SK-N-SH (cell line): Measurements from ENCODE around the gene GSE1. TPM values are rescaled to one million over a fixed set of nuclear protein-coding genes. Genes with fewer than 3 reads are reported as not detected.
"Not testable (repeated sequence)": the region's sequence is repeated elsewhere in the genome, so short reads cannot be mapped to it uniquely, and the experiment has no call there.

Experiments
- CTCF ChIA-PET: fragments of 300-600, 350-600 bp; formaldehyde crosslinking; extraction: SDS; loops from one replicate; lab custom pipeline; 2021; lab: Yijun Ruan, JAX
- POLR2A ChIA-PET: fragments of 350-600 bp; sonication (Branson Sonifier 250); formaldehyde crosslinking; extraction: SDS; loops from one replicate; lab custom pipeline; 2020; ENCODE audit warnings: antibody characterized with exemption, inconsistent platforms; lab: Yijun Ruan, JAX
- DNase-seq: peaks from one replicate; pipeline ENCODE4 v3.0.0; 2012
- H2AFZ ChIP-seq: fragments of 200-600 bp; sonication (generic); 2 replicates; pipeline ENCODE4 v1.8.1; 2016; ENCODE audit warnings: antibody characterized with exemption, mild to moderate bottlenecking, low read depth
- H3F3A ChIP-seq: fragments of 200-600 bp; sonication (generic); replicated peaks from 2 replicates; pipeline ENCODE3; 2016; ENCODE audit warnings: antibody characterized with exemption, mild to moderate bottlenecking; ENCODE audit not compliant: insufficient read depth
- H3K27ac ChIP-seq, 2 experiments: fragments of 200-500 bp in 1 of 2; fragments of 200-600 bp in 1 of 2; sonication (Bioruptor generic) in 1 of 2; sonication (generic), shearing (Covaris generic) in 1 of 2; 2 replicates each; pipeline versions ENCODE4 v1.5.1 to v1.6.1; 2014 to 2016; ENCODE audit warnings: low read depth in 2 of 2, inconsistent platforms in 1 of 2, low read length in 1 of 2, mild to moderate bottlenecking in 1 of 2, mixed read lengths in 1 of 2
- H3K27me3 ChIP-seq: fragments of 200-600 bp; sonication (generic), shearing (Covaris generic); 2 replicates; pipeline ENCODE4 v1.6.1; 2016; ENCODE audit warnings: mixed run types; ENCODE audit not compliant: insufficient read depth
- H3K36me3 ChIP-seq, 2 experiments: fragments of 200-500 bp in 1 of 2; fragments of 200-600 bp in 1 of 2; sonication (Bioruptor generic) in 1 of 2; sonication (generic) in 1 of 2; replicated peaks in 1 of 2; 2 replicates each; pipeline versions ENCODE3 to v1.5.1; 2014 to 2016; ENCODE audit warnings: low read length in 1 of 2, mild to moderate bottlenecking in 1 of 2; ENCODE audit not compliant: insufficient read depth in 2 of 2, control insufficient read depth in 1 of 2
- H3K4me1 ChIP-seq, 2 experiments: fragments of 200-500 bp in 1 of 2; fragments of 200-600 bp in 1 of 2; sonication (Bioruptor generic) in 1 of 2; sonication (generic), shearing (Covaris generic) in 1 of 2; 2 replicates each; pipeline versions ENCODE4 v1.5.1 to v1.6.1; 2014 to 2016; ENCODE audit warnings: low read depth in 1 of 2, low read length in 1 of 2, mixed run types in 1 of 2; ENCODE audit not compliant: insufficient read depth in 2 of 2, control insufficient read depth in 1 of 2
- H3K4me2 ChIP-seq: fragments of 200-600 bp; sonication (generic), shearing (Covaris generic); 2 replicates; pipeline ENCODE4 v1.6.1; 2017; ENCODE audit warnings: mixed run types
- H3K4me3 ChIP-seq, 2 experiments: fragments of 200-500 bp in 1 of 2; fragments of 200-600 bp in 1 of 2; sonication (Bioruptor generic) in 1 of 2; sonication (generic), shearing (Covaris generic) in 1 of 2; 2 replicates each; pipeline versions ENCODE4 v1.5.1 to v1.8.1; 2014 to 2016; ENCODE audit warnings: low read depth in 2 of 2, inconsistent platforms in 1 of 2, low read length in 1 of 2, mild to moderate bottlenecking in 1 of 2, mixed read lengths in 1 of 2, moderate library complexity in 1 of 2
- H3K79me2 ChIP-seq: fragments of 200-600 bp; sonication (generic); 2 replicates; pipeline ENCODE4 v1.8.1; 2017; ENCODE audit warnings: mild to moderate bottlenecking; ENCODE audit not compliant: insufficient read depth
- H3K9ac ChIP-seq: fragments of 200-600 bp; sonication (generic); 2 replicates; pipeline ENCODE4 v1.6.1; 2017; ENCODE audit warnings: mixed run types
- H3K9me2 ChIP-seq: fragments of 200-600 bp; sonication (generic); 2 replicates; pipeline ENCODE4 v1.6.1; 2017; ENCODE audit warnings: mixed run types
- H3K9me3 ChIP-seq: fragments of 200-600 bp; sonication (generic); 2 replicates; pipeline ENCODE4 v1.6.1; 2017; ENCODE audit warnings: mixed run types, mild to moderate bottlenecking, moderate library complexity
- H4K20me1 ChIP-seq: fragments of 200-600 bp; sonication (generic); 2 replicates; pipeline ENCODE4 v1.6.1; 2017; ENCODE audit warnings: mild to moderate bottlenecking, mixed run types; ENCODE audit not compliant: insufficient read depth
- CHD2 ChIP-seq: fragments of 150-350 bp; IDR thresholded peaks from 2 replicates; pipeline ENCODE4 v1.6.1; 2018; ENCODE audit warnings: low read length; ENCODE audit not compliant: partially characterized antibody
- FOSL2 ChIP-seq: IDR thresholded peaks from 2 replicates; pipeline ENCODE4 v1.4.0; 2012; ENCODE audit warnings: low read depth, mild to moderate bottlenecking, moderate library complexity, borderline replicate concordance
- FOXJ3 ChIP-seq: sonication (generic); formaldehyde crosslinking; IDR thresholded peaks from 2 replicates; pipeline ENCODE4 v1.5.1; 2020; ENCODE audit warnings: mild to moderate bottlenecking, missing genetic modification reagents
- GABPA ChIP-seq: IDR thresholded peaks from 2 replicates; pipeline ENCODE4 v1.4.0; 2012; ENCODE audit warnings: low read depth, mild to moderate bottlenecking
- MEF2A ChIP-seq: IDR thresholded peaks from 2 replicates; pipeline ENCODE4 v1.4.0; 2012; ENCODE audit warnings: low read depth, borderline replicate concordance
- NFIC ChIP-seq: IDR thresholded peaks from 2 replicates; pipeline ENCODE4 v1.4.0; 2012; ENCODE audit warnings: borderline replicate concordance
- POLR2AphosphoS5 ChIP-seq: IDR thresholded peaks from 2 replicates; pipeline ENCODE4 v1.6.1; 2012; ENCODE audit warnings: low read depth, low read length
- REST ChIP-seq: IDR thresholded peaks from 2 replicates; pipeline ENCODE4 v1.6.1; 2012; ENCODE audit warnings: mild to moderate bottlenecking, low read depth, low read length, moderate library complexity
- RFX5 ChIP-seq: IDR thresholded peaks from 2 replicates; pipeline ENCODE4 v1.6.1; 2012; ENCODE audit warnings: mild to moderate bottlenecking, improper control_type of control experiment, low read length
- RXRA ChIP-seq: IDR thresholded peaks from 2 replicates; pipeline ENCODE4 v1.4.0; 2012; ENCODE audit warnings: low read depth, mild to moderate bottlenecking, borderline replicate concordance
- SIN3A ChIP-seq: IDR thresholded peaks from 2 replicates; pipeline ENCODE4 v1.6.1; 2012; ENCODE audit warnings: low read depth, mild to moderate bottlenecking, low read length, moderate library complexity, borderline replicate concordance
- SMC3 ChIP-seq: IDR thresholded peaks from 2 replicates; pipeline ENCODE4 v1.6.1; 2012; ENCODE audit warnings: low read depth, low read length, improper control_type of control experiment
- TAF1 ChIP-seq: IDR thresholded peaks from 2 replicates; pipeline ENCODE4 v1.6.1; 2012; ENCODE audit warnings: low read depth, mild to moderate bottlenecking, low read length, moderate library complexity, borderline replicate concordance
- YY1 ChIP-seq: IDR thresholded peaks from 2 replicates; pipeline ENCODE4 v1.4.0; 2012; ENCODE audit warnings: low read depth, mild to moderate bottlenecking
- WGBS: methylation state at CpG from one replicate; pipeline ENCODE4 v1.1.6; 2017; ENCODE audit warnings: low lambda C conversion rate; 5-methylcytosine and 5-hydroxymethylcytosine counted together
- polyA plus RNA-seq, 3 experiments: library from polyadenylated mRNA; depleted of rRNA; stranded (reverse); fragments of >200 nt; gene quantifications; 2 replicates each; pipeline ENCODE4 v1.2.3, GENCODE V29; 2012
- TF ChIP-seq, protein P1 (sequence below): fragments of 150-350 bp; IDR thresholded peaks from 2 replicates; pipeline ENCODE4 v1.6.1; 2016; ENCODE audit warnings: mild to moderate bottlenecking, low read depth, low read length
- TF ChIP-seq, protein P2 (sequence below): IDR thresholded peaks from 2 replicates; pipeline ENCODE4 v1.4.0; 2012; ENCODE audit warnings: low read depth
- TF ChIP-seq, protein P3 (sequence below): fragments of 200-600 bp; sonication (generic); IDR thresholded peaks from 2 replicates; pipeline ENCODE4 v1.6.1; 2017; ENCODE audit warnings: antibody characterized with exemption, mild to moderate bottlenecking, moderate library complexity

Gene GSE1
- polyA plus RNA-seq, 1 of the 3 experiments (the other 2 are of a cell fraction) = 26.5 TPM

GRCh38 chr16:85590506-85590832 lies 22.7 kb upstream of the GSE1 start:
- Histone ChIP-seq H3K27me3 (no peaks in the 10 kb centered on the region), H3K9me2 (no peaks in the 10 kb centered on the region), H3K9me3 (no peaks in the 10 kb centered on the region), H3K4me1 (peaks cover 0 to 60% of the 10 kb centered on the region in 2 experiments; a peak in 1 of 4 replicates), H3K79me2 (0 out of 2 replicates have a peak, but pooled peaks cover 6% of the 10 kb centered on the region), H3K4me2 (no peak overlapping the region), H3K4me3 (no peak overlapping the region), H3K36me3 (no peaks in the 10 kb centered on the region), H3K9ac (no peak overlapping the region), H3K27ac (no peak overlapping the region), H3F3A (no peaks in the 10 kb centered on the region), H2AFZ (no peak overlapping the region), H4K20me1 (peaks cover 64% of the 10 kb centered on the region)
- CTCF ChIA-PET = no interaction called here
- no peak for DNase-seq
- WGBS = 98% methylated on average over 12 of the region's 12 CpGs
- POLR2A ChIA-PET = no interaction called here
- TF ChIP-seq, protein P1, sequence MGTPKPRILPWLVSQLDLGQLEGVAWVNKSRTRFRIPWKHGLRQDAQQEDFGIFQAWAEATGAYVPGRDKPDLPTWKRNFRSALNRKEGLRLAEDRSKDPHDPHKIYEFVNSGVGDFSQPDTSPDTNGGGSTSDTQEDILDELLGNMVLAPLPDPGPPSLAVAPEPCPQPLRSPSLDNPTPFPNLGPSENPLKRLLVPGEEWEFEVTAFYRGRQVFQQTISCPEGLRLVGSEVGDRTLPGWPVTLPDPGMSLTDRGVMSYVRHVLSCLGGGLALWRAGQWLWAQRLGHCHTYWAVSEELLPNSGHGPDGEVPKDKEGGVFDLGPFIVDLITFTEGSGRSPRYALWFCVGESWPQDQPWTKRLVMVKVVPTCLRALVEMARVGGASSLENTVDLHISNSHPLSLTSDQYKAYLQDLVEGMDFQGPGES = no peak

GRCh38 chr16:85591381-85591780 lies 21.7 kb upstream of the GSE1 start:
- no peak for TF ChIP-seq MEF2A
- no peak for TF ChIP-seq FOXJ3 (CRISPR knock-in tag)
- no peak for TF ChIP-seq YY1
- TF ChIP-seq FOSL2 = no peak
- TF ChIP-seq POLR2AphosphoS5 = no peak
- TF ChIP-seq CHD2 = no peak
- no peak for TF ChIP-seq SIN3A
- no peak for TF ChIP-seq GABPA
- TF ChIP-seq RXRA = no peak
- no peak for TF ChIP-seq NFIC
- no peak for TF ChIP-seq SMC3
- TF ChIP-seq REST = no peak
- TF ChIP-seq, protein P2, sequence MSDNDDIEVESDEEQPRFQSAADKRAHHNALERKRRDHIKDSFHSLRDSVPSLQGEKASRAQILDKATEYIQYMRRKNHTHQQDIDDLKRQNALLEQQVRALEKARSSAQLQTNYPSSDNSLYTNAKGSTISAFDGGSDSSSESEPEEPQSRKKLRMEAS = no peak
- no peak for TF ChIP-seq TAF1
- TF ChIP-seq, protein P3, sequence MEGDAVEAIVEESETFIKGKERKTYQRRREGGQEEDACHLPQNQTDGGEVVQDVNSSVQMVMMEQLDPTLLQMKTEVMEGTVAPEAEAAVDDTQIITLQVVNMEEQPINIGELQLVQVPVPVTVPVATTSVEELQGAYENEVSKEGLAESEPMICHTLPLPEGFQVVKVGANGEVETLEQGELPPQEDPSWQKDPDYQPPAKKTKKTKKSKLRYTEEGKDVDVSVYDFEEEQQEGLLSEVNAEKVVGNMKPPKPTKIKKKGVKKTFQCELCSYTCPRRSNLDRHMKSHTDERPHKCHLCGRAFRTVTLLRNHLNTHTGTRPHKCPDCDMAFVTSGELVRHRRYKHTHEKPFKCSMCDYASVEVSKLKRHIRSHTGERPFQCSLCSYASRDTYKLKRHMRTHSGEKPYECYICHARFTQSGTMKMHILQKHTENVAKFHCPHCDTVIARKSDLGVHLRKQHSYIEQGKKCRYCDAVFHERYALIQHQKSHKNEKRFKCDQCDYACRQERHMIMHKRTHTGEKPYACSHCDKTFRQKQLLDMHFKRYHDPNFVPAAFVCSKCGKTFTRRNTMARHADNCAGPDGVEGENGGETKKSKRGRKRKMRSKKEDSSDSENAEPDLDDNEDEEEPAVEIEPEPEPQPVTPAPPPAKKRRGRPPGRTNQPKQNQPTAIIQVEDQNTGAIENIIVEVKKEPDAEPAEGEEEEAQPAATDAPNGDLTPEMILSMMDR = no peak
- no peak for TF ChIP-seq RFX5
- H3K4me3 ChIP-seq = no peak overlapping the region
- ChIA-PET POLR2A (no interaction called here), CTCF (interaction anchor here (2.1 kb wide), 1 partner anchor 17 kb away, joined by 6 read pairs; no protein-coding TSS in a partner anchor)
- H3K4me2 ChIP-seq = no peak overlapping the region
- H3K9me3 ChIP-seq = no peaks in the 10 kb centered on the region
- H3K9ac ChIP-seq = no peak overlapping the region
- 0 out of 2 replicates have a peak, but pooled peaks cover 6% of the 10 kb centered on the region for H3K79me2 ChIP-seq
- no peaks in the 10 kb centered on the region for H3K36me3 ChIP-seq
- H3K27me3 ChIP-seq = no peaks in the 10 kb centered on the region
- no peak for DNase-seq
- H4K20me1 ChIP-seq = peaks cover 55% of the 10 kb centered on the region
- H3K9me2 ChIP-seq = no peaks in the 10 kb centered on the region
- H3K4me1 ChIP-seq = peaks cover 0 to 56% of the 10 kb centered on the region in 2 experiments; a peak in 1 of 4 replicates
- no peak overlapping the region for H2AFZ ChIP-seq
- no peaks in the 10 kb centered on the region for H3F3A ChIP-seq
- WGBS = 89% methylated on average over 9 of the region's 11 CpGs
- no peak overlapping the region for H3K27ac ChIP-seq

GRCh38 chr16:85592277-85592676 lies 20.8 kb upstream of the GSE1 start:
- ChIA-PET CTCF (interaction anchor here (1.3 to 2.1 kb wide), 2 partner anchors 18 to 171 kb away, joined by 4 to 6 read pairs; no protein-coding TSS in a partner anchor), POLR2A (interaction anchor here (0.8 kb wide), 1 partner anchor 12 kb away, joined by 3 read pairs; no protein-coding TSS in a partner anchor)
- not testable (repeated sequence) for H3K9me2 ChIP-seq, H3F3A ChIP-seq, H3K27me3 ChIP-seq, H3K79me2 ChIP-seq, H3K9me3 ChIP-seq, H2AFZ ChIP-seq, H3K36me3 ChIP-seq, H3K4me3 ChIP-seq, H3K9ac ChIP-seq, DNase-seq, H3K4me2 ChIP-seq
- peaks cover 0 to 47% of the 10 kb centered on the region in 2 experiments; a peak in 1 of 4 replicates for H3K4me1 ChIP-seq
- H4K20me1 ChIP-seq = peaks cover 46% of the 10 kb centered on the region
- 0 out of 4 replicates have a peak overlapping the region, but pooled peaks of 1 of the 2 experiments have one; percentile 72 for H3K27ac ChIP-seq
- 61% methylated on average over 8 of the region's 8 CpGs for WGBS
